ENCODE data around the gene ELP4.

The ELP4 gene

DNA sequence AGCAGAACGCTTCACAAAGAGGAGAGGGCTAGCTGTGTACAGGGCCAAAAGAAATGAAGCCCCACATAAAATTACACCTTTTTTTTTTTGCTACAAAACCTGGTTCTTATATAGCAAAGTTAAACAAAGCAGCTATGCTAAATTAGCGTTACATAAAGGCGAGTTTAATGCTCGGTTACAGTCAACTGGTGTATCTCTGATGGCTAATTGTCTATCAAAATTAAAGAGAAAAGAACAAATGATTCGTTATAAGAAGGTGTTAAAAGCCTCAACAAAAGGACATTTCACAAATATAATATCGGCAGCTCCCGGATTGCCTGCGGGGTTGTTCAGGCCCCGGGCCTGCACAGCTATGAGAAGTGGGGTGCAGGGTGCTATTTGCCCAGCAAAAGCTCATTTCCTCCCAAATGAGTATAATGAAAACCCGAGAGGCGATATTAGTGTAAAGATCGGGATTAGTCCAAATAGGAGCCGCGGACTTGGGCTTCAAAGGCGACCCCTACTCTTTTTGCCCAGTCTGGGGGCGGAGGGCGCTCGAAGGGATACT, 314.8 kb downstream of the ELP4 start:
- no peak for DNase-seq (ENCODE audit: low spot score)

DNA sequence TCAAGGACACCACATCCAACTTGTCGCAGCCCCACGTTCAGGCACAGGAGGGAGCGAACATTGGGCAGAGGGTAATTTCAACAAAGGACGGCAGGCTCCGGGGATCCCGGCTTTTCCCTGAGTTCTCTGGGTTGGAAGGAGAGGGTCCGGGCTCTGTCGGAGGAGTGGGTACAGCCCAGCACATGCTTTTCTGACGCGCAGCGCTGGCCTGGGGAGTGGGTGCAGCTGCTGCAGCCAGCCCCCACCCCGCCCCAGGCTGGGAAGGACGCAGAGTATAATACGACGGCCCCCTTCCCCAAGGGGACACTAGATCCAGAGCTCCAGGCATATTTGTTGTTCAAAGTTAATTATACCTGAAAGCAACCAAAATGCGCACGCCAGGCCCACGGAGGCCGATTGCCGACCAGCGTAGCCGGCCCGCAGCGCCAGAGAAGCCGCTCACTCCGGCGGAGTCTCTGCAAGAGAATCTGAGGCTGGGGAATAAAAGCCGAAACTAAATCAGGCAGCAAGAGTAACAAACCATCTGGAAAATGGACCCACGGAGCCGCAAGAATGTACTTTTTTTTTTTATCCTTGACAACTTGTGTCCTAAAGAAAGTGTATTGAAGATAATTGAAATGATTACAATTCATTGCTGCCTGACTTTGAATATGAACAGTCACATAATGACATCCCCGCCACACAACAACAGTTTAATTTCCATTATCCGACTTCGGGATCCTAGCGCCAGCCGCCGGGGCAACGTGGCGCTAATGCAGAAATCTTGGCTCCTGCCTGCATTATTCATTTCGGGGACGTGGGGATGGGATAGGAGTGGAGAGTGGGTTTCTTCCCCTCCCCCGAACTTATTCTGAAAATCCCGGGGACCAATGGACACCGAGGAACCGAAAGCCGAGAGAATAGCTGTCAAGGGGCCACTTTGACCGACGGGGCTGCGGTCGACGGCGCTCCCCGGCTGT, 315.6 kb downstream of the ELP4 start:
- DNase-seq (ENCODE audit: low spot score): no peak

DNA sequence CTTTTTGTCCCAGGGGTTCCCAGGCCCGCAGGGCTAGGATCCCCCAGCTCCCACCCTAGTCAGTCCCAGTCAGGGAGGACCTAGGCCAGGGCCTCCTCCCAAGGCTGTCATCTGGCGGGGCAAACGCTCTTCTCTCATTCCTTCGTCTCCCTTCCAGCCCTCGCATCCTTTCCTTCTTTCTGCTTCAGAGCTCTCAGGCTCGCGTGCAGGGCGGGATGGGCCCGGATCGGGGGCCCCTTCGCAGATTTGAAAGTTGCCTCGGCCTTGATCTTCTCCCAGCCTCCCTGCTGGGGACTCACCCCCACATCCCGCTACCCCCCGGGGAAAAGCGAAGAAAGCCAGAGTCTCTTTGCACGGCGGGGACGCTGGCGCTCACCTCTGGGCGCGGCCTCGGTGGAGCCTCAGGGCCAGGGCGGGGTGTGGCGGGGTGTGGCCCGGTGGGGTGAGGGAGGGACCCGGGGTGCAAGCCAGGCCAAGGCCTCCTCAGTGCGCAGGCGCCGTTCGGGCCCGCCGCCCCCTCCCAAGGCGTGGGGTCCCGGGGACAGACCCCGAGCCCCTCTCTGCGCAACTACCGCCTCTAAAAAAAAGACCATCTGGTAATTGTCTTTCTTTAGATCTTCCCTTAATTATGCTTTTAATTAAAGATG, 316.4 kb downstream of the ELP4 start:
- no peak for DNase-seq (ENCODE audit: low spot score)

DNA sequence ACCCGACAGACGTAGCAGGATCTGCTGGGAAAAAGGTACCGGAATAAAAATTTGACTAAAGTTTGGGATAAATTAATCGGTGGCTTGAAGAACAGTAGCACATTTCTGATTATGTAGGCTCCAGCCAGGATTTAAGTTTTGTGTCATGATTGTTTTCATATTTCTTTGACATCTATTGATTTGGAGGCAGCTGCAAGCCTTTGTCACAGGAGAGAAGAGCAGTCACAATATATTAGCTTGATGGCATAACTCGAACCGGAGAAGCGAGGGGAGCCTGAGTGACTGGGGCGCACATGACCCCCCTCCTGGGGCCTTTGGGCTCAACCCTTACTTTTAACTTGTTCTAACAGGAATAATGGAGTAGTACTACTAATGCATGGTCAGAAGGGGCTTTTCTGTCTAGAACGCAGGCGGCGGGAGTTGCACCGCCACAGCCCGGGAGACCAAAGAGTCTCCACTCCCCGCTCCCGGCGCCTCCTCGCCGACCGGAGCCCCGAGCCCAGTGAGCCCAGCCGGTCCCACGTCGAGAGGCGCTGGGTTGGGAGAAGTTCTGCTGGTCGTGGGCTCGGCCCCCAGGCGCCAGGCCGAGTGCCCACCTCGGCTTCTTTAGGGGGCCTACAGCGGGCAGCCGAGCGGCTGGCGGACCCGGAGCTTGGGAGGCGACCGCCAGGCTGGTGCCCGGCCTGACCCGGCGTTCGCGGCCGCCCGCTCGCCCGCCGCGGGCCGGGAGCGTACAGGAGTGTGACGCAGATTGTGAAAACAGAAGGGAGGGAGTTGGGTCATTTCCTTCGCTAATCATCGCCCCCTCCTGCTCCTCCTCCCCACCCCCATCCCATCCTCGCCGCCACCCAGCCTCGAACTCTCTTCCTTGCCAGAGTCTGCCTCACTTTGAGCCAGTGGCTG, 317.2 kb downstream of the ELP4 start:
- DNase-seq (ENCODE audit: low spot score): no peak

DNA sequence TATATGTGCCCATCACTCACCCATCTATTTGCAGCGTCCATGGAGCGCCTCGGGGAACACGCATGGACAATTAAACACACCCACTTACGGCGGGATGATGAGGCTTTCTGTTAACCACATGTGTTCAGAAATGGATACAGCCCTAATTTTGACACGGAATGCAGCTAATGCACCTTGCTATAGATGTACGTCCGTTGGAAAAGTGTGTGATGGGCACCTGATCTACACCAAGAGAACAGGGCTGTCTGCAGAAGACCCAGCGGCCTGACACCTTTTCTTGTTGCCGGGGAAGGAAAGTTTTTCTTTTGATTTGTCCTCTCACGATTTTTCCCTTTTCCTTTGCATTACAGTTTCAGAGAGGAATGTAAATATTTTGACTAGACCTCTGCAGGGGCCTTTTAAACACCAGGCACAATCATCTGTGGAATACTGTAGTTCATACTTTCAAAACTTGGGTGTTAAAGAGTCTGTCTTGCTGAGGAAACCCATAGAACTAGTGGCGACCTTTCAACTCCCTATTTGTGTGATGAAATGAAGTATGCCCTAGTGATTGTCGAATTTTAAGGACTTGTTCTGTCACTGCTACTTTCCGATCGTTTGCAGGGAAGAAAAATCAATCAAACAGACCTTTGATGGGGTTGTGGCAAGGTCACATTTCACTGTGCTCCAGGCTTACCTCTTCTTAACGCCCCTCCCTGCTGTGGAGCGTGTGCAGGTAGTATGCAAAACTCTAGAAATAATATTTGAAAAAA, 318.1 kb downstream of the ELP4 start:
- DNase-seq (ENCODE audit: low spot score): no peak

DNA sequence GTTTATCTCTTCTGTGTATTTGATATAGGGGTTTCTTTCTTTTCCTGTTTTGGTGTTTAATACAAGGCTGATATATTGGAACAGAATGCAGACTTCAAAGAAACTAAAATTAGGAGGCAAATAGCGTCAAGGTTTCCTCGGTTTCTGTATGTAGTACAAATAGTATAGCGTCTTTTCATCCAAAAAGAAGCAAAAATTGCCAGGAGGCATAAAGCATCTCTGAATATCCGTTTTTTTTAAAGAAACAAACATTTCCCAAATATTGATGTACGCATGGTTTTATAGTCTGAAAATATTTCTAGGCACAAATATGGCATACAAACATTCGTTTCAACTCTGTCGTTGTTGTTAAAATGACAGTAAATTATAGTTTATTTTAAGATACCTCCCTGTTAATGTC, 318.6 kb downstream of the ELP4 start:
- no peak for DNase-seq (ENCODE audit: low spot score)

DNA sequence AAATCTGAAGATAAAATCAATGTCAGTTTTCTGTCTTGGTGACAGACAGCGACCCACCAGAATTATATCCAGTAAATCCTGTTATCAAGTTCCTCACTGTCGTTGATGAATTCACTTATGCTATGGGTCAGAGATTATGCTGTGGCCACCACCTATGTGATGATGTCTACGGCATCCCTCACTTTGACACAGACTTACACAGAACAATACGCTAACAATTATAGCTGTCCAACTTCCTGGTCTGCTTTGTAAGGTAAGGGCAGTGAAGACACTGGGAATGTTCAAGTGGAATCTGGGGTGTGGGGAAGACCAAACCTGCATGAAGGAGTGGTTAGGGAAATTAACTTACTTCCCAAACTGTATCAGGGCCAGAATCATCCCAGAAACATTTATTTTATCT, 320.8 kb downstream of the ELP4 start:
- DNase-seq (ENCODE audit: low spot score): no peak

DNA sequence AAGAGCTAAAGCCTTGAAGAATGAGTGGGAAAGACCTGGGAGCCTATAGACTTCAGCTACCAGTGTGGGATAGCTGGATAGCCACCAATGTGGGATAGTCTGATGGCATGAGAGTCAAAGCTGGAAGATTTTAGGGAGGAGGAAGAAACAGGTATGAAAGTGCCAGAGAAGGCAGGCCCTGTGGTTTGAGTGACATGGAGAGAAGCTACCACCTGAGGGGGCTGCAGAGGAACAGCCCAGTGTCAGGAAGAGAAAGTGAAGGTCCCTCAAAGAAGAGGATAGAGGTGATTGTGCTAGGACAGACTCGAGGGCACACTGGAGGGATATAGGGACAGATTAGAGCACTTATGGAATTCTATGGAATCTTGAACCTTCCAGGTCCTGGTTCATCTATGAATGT, 324.7 kb downstream of the ELP4 start:
- no peak for DNase-seq (ENCODE audit: low spot score)
